ENCODE results near the gene GDE1.

GRCh38 chr16:19468300-19468699 lies 53.6 kb downstream of the GDE1 start:
- TF ChIP-seq GATA2 (IDR thresholded peaks at IDR 0.05; ENCODE audit: low read depth, low read length): no peak
- no peak for TF ChIP-seq GATA3 (IDR thresholded peaks at IDR 0.05; ENCODE audit: low read depth, low read length)
